ENCODE results near the gene BANF1.
"Not testable (repeated sequence)": the region's sequence is repeated elsewhere in the genome, so short reads cannot be mapped to it uniquely, and the experiment has no call there.

DNA sequence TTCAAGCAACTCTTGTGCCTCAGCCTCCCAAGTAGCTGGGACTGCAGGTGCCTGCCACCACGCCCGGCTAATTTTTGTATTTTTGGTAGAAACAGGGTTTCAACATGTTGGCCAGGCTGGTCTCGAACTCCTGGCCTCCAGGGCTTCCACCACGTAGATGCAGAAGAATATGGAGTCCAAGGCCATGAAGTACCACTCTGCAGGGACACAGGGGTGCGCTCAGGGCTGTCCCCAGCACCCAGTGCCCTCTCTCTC, 20.8 kb downstream of the BANF1 start:
- not testable (repeated sequence) for TF ChIP-seq POLR2AphosphoS5 (IDR thresholded peaks at IDR 0.05; ENCODE audit: low read depth, low read length); POLR2A (IDR thresholded peaks at IDR 0.05; ENCODE audit: low read depth, low read length); TAF1 (IDR thresholded peaks at IDR 0.05; ENCODE audit: borderline replicate concordance, low read depth, low read length)
